CD8-positive, alpha-beta memory T cell (primary cell): Measurements from ENCODE around the gene TFF3. TPM values are rescaled to one million over a fixed set of nuclear protein-coding genes. Genes with fewer than 3 reads are reported as not detected.

Experiments
- CTCF ChIA-PET: fragments of 350-600 bp; sonication (Branson Sonifier 250); formaldehyde crosslinking; loops from one replicate; lab custom pipeline; 2021; ENCODE audit warnings: antibody characterized with exemption; lab: Charles Lee
- POLR2A ChIA-PET: fragments of 350-600 bp; sonication (Branson Sonifier 250); formaldehyde crosslinking; loops from one replicate; lab custom pipeline; 2021; ENCODE audit warnings: antibody characterized with exemption; lab: Charles Lee
- DNase-seq, 5 donors: peaks; one replicate each; pipeline versions ENCODE4 v3.0.0 to v3.0.0-alpha.2; 2020 to 2022; ENCODE audit warnings: mixed read lengths in 1 of 5
- H3K27ac ChIP-seq: one replicate; pipeline ENCODE4 v1.7.0; 2013; ENCODE audit warnings: low read depth, mild to moderate bottlenecking, low read length, moderate library complexity
- H3K27me3 ChIP-seq: 2 replicates; pipeline ENCODE4 v1.7.0; 2013; ENCODE audit warnings: low read length, mild to moderate bottlenecking; ENCODE audit not compliant: insufficient read depth, poor library complexity, severe bottlenecking
- H3K36me3 ChIP-seq: 2 replicates; pipeline ENCODE4 v1.7.0; 2013; ENCODE audit warnings: mild to moderate bottlenecking, low read length, moderate library complexity; ENCODE audit not compliant: insufficient read depth
- H3K4me1 ChIP-seq: 2 replicates; pipeline ENCODE4 v1.7.0; 2013; ENCODE audit warnings: mild to moderate bottlenecking, low read length, moderate library complexity; ENCODE audit not compliant: insufficient read depth
- H3K4me3 ChIP-seq: 2 replicates; pipeline ENCODE4 v1.7.0; 2013; ENCODE audit warnings: mild to moderate bottlenecking, low read length
- H3K9me3 ChIP-seq: 2 replicates; pipeline ENCODE4 v1.7.0; 2013; ENCODE audit warnings: mild to moderate bottlenecking, low read length
- H3K27ac Mint-ChIP-seq, 8 donors: one replicate each; pipeline ENCODE4 v1.8.0; 2020 to 2021; ENCODE audit warnings: mixed read lengths in 8 of 8, mild to moderate bottlenecking in 6 of 8, inconsistent platforms in 3 of 8, moderate library complexity in 3 of 8
- H3K27me3 Mint-ChIP-seq, 2 donors: one replicate each; pipeline ENCODE4 v1.8.0; 2020 to 2021; ENCODE audit warnings: mixed read lengths in 2 of 2, mild to moderate bottlenecking in 1 of 2, moderate library complexity in 1 of 2
- H3K36me3 Mint-ChIP-seq, 3 donors: one replicate each; pipeline ENCODE4 v1.8.0; 2020 to 2021; ENCODE audit warnings: mixed read lengths in 3 of 3, inconsistent platforms in 1 of 3, mild to moderate bottlenecking in 1 of 3
- H3K4me1 Mint-ChIP-seq, 3 donors: one replicate each; pipeline ENCODE4 v1.8.0; 2020 to 2021; ENCODE audit warnings: mixed read lengths in 3 of 3, inconsistent platforms in 1 of 3, mild to moderate bottlenecking in 1 of 3
- H3K4me3 Mint-ChIP-seq, 7 donors: one replicate each; pipeline ENCODE4 v1.8.0; 2020 to 2021; ENCODE audit warnings: mixed read lengths in 7 of 7, mild to moderate bottlenecking in 6 of 7, moderate library complexity in 4 of 7, inconsistent platforms in 2 of 7
- H3K9me3 Mint-ChIP-seq, 5 donors: one replicate each; pipeline ENCODE4 v1.8.0; 2020 to 2022; ENCODE audit warnings: mixed read lengths in 5 of 5, mild to moderate bottlenecking in 3 of 5, moderate library complexity in 2 of 5, inconsistent platforms in 1 of 5
- polyA plus RNA-seq: library from polyadenylated mRNA; unstranded; fragments of 300-500 nt; fragmentation: Illumina TruSeq; gene quantifications from one replicate; pipeline ENCODE4 v1.2.3, GENCODE V29; 2021
- total RNA-seq, 2 experiments: library from RNA; stranded (reverse); gene quantifications; one replicate each; pipeline ENCODE4 v1.2.3, GENCODE V29; 2021

TFF3 gene
- total and polyA plus RNA-seq, 3 experiments from 2014 or later = not detected

DNA sequence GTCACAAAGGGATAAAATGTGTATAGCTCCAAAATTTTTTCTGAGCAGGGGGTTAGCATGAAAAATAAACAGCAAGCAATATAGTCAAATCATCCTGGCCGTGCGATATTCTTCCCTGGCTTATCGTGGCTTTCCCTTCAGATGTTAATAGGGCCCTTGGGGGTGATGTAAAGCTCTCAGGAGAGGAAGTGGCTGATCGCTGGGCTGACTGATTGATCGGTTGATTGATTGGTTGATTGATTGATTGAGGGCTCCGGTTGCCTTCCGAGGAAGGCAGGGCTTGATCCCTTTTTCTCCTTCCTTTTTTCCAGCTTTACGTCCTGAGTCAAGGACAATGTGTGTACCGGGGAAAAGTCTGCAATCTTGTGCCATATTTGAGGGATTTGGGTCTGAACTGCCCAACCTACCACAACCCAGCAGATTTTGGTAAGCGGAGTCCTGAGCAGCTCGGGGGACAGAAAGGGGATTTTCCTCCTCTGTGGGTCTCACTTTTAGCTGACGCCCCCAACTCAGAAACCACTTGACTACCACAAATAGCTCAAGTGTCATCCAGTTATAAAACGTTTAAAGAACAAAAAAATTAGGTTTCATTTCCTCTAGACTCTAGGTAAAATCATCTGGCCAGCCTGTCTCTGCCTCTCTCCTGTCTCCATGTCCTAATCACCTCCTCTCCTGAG lies 29.5 kb downstream of the TFF3 start:
- H3K4me3 Mint-ChIP-seq = no peak overlapping the region
- H3K27me3 ChIP-seq = no peaks in the 10 kb centered on the region
- H3K9me3 ChIP-seq = no peaks in the 10 kb centered on the region
- no peak overlapping the region for H3K4me3 ChIP-seq
- peak overlapping the region in 1 of 8 donors; percentile 47 for H3K27ac Mint-ChIP-seq
- no peaks in the 10 kb centered on the region for H3K4me1 ChIP-seq
- H3K36me3 ChIP-seq = no peaks in the 10 kb centered on the region
- POLR2A ChIA-PET = no interaction called here
- peaks cover 19 to 88% (median 20%) of the 10 kb centered on the region in 3 donors for H3K36me3 Mint-ChIP-seq
- no peaks in the 10 kb centered on the region for H3K9me3 Mint-ChIP-seq
- CTCF ChIA-PET = interaction anchor here (1.2 kb wide), 1 partner anchor 27 kb away, joined by 5 read pairs; no protein-coding TSS in a partner anchor
- no peak overlapping the region for H3K27ac ChIP-seq
- no peak for DNase-seq
- H3K4me1 Mint-ChIP-seq = no peaks in the 10 kb centered on the region
- peaks cover 0 to 1% of the 10 kb centered on the region in 2 donors for H3K27me3 Mint-ChIP-seq

DNA sequence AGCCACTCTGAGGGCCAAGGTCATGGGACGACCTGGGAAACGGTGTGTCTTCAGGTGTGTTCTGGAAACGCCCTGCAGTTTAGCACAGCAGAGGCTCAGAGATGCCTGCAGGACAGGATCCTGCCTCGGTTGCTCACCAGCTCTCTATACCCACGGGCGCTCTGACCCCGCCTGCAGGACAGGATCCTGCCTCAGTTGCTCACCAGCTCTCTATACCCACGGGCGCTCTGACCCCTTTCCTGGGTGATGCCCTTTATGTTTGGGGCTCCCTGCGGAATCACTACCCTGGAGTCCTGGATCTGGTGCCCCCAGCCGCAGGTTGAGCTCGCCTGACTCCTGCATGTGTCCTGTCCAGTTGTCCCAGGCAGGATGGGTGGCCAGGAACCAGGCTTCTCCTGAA lies 32.5 kb downstream of the TFF3 start:
- POLR2A ChIA-PET = interaction anchor here (0.5 kb wide), 1 partner anchor 68 kb away, joined by 3 read pairs; no protein-coding TSS in a partner anchor
- Mint-ChIP-seq H3K27me3 (no peaks in the 10 kb centered on the region), H3K36me3 (peaks cover 13 to 83% (median 16%) of the 10 kb centered on the region in 3 donors), H3K27ac (peak overlapping the region in 1 of 8 donors; percentile 68), H3K4me1 (no peaks in the 10 kb centered on the region), H3K9me3 (no peaks in the 10 kb centered on the region), H3K4me3 (peak overlapping the region in 1 of 7 donors; percentile 73)
- H3K27me3 ChIP-seq = no peaks in the 10 kb centered on the region
- CTCF ChIA-PET = no interaction called here
- no peak overlapping the region for H3K27ac ChIP-seq
- no peak overlapping the region for H3K4me3 ChIP-seq
- no peaks in the 10 kb centered on the region for H3K36me3 ChIP-seq
- DNase-seq = no peak
- no peaks in the 10 kb centered on the region for H3K9me3 ChIP-seq
- H3K4me1 ChIP-seq = no peaks in the 10 kb centered on the region

DNA sequence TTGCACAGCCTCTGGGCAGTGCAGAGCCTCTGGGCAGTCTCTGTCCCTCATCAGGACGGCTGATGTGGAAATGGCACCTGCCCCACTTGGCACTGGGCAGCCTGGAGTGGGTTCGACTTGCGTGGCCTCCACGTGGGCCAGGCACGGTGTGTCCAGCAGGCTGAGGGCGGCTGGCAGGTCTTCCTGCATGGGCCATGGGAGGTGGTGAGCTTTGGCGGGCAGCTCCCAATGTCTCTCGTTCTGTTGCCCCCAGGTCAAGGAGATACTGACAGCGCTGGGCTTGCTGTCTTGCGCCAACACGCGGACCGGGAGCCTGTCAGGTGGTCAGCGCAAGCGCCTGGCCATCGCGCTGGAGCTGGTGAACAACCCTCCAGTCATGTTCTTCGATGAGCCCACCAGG lies 33.2 kb downstream of the TFF3 start:
- CTCF ChIA-PET = no interaction called here
- H3K27me3 ChIP-seq = no peaks in the 10 kb centered on the region
- DNase-seq = no peak
- H3K4me3 Mint-ChIP-seq = no peak overlapping the region
- no peaks in the 10 kb centered on the region for H3K9me3 ChIP-seq
- H3K27me3 Mint-ChIP-seq = no peaks in the 10 kb centered on the region
- H3K4me1 Mint-ChIP-seq = no peaks in the 10 kb centered on the region
- no peaks in the 10 kb centered on the region for H3K36me3 ChIP-seq
- H3K36me3 Mint-ChIP-seq = peaks cover 16 to 84% (median 16%) of the 10 kb centered on the region in 3 donors
- no peaks in the 10 kb centered on the region for H3K9me3 Mint-ChIP-seq
- peak overlapping the region in 1 of 8 donors; percentile 43 for H3K27ac Mint-ChIP-seq
- no peaks in the 10 kb centered on the region for H3K4me1 ChIP-seq
- H3K27ac ChIP-seq = no peak overlapping the region
- H3K4me3 ChIP-seq = no peak overlapping the region
- POLR2A ChIA-PET = interaction anchor here (0.5 kb wide), 1 partner anchor 68 kb away, joined by 3 read pairs; no protein-coding TSS in a partner anchor

DNA sequence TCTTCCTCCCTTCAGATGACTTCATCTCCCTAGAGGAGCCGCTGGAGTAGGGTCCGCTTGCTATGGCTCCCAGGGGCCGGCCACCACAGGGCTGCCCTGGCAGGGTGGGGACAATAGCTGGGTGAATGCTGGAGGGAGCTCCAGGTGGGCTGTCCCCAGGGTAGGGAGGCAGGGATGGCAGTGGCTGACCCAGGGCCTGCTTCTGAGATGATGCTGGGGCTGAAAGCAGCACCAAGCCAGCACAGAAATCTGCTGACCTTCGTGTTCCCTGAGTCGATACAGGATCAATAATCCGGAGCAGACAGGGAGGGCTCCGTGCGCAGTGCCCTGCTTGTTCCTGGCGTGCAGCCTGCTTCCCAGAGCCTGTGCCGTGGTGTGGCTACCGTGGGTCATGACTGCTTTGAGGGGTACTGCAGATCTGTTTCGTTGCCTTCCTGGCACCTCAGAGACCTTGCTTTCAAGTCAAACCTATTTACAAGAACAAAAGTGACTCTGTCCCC lies 34.0 kb downstream of the TFF3 start:
- Histone ChIP-seq H3K9me3 (no peaks in the 10 kb centered on the region), H3K27ac (no peak overlapping the region), H3K4me1 (no peaks in the 10 kb centered on the region), H3K27me3 (no peaks in the 10 kb centered on the region), H3K36me3 (no peaks in the 10 kb centered on the region), H3K4me3 (no peak overlapping the region)
- ChIA-PET CTCF (interaction anchor here (1.2 kb wide), 1 partner anchor 22 kb away, joined by 4 read pairs; no protein-coding TSS in a partner anchor), POLR2A (no interaction called here)
- Mint-ChIP-seq H3K36me3 (peaks cover 9 to 84% (median 10%) of the 10 kb centered on the region in 3 donors), H3K27me3 (no peaks in the 10 kb centered on the region), H3K4me3 (peak overlapping the region in 1 of 7 donors; percentile 6), H3K9me3 (no peaks in the 10 kb centered on the region), H3K4me1 (no peaks in the 10 kb centered on the region), H3K27ac (no peak overlapping the region)
- DNase-seq = no peak

DNA sequence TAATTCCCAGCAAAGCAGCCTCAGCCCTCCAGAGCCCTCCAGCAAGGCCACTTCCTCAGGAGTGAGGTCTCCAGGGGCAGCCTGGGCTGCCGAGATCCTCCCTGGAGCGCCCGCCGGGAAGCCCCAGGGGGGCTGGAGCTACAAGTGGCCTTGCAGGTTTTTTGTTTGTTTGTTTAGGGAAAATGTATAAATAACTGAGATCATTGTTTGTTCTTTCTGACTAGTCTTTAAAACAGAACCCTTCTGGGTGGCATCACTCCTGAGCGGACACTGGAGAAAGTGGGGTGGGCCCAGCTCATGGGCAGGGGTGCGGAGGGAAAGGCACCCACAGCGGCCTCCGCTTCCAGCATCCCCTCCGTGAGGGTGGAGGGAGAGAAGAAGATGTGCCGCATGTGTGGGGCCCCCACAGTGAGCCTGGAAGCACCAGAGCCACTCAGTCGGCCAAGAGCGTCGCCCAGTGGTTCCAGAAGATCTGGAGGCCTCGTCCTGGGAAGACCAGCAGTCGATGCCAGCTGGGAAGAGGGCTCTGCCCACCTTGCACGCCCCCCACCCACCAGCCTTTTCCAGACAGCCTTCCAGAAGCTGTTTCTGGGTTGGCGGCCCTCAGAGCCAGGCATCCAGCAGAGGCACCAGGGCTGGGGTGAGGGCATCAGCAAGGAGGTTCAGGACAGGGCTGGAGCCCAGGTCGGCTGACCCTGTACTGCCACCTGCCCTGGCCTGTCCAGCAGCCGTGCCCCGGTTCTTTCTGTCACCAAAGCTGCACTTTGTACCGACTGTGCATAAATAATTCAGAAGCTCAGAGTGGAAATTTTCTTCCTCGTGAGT lies 34.6 kb downstream of the TFF3 start:
- Histone ChIP-seq H3K27ac (no peak overlapping the region), H3K9me3 (no peaks in the 10 kb centered on the region), H3K27me3 (no peaks in the 10 kb centered on the region), H3K4me3 (no peak overlapping the region), H3K36me3 (peaks cover under 1% of the 10 kb centered on the region), H3K4me1 (no peaks in the 10 kb centered on the region)
- peak overlapping the region in 1 of 7 donors; percentile 6 for H3K4me3 Mint-ChIP-seq
- no peak overlapping the region for H3K27ac Mint-ChIP-seq
- peaks cover 6 to 82% (median 8%) of the 10 kb centered on the region in 3 donors for H3K36me3 Mint-ChIP-seq
- no peaks in the 10 kb centered on the region for H3K9me3 Mint-ChIP-seq
- CTCF ChIA-PET = interaction anchor here (1.2 kb wide), 2 partner anchors 22 to 135 kb away, joined by 3 to 4 read pairs; no protein-coding TSS in a partner anchor
- POLR2A ChIA-PET = no interaction called here
- H3K4me1 Mint-ChIP-seq = no peaks in the 10 kb centered on the region
- no peak for DNase-seq
- H3K27me3 Mint-ChIP-seq = no peaks in the 10 kb centered on the region

DNA sequence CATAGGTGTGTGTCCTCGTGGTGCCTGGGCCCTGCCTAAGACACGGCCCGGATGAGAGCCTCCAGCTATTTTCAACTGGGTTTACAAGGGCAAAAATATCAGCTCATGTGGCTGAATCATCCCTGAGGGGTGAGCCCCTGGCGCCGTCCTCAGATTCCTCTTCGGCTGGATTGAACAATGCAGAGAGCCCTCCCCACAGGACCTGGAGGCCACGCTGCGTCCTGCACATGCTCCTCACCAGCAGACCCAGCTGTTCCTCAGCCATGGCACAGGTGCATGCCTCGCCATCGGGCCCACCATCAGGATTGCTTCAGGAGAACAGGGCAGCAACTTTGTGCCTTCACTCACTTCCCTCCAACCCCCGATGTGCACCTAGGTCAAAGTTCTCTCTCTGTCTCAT lies 35.3 kb downstream of the TFF3 start:
- H3K27ac ChIP-seq = no peak overlapping the region
- H3K27me3 ChIP-seq = no peaks in the 10 kb centered on the region
- no peak for DNase-seq
- H3K4me3 ChIP-seq = no peak overlapping the region
- H3K4me1 ChIP-seq = no peaks in the 10 kb centered on the region
- H3K27ac Mint-ChIP-seq = peak overlapping the region in 1 of 8 donors; percentile 50
- H3K36me3 Mint-ChIP-seq = peaks cover 6 to 82% (median 8%) of the 10 kb centered on the region in 3 donors
- H3K27me3 Mint-ChIP-seq = no peaks in the 10 kb centered on the region
- ChIA-PET CTCF (interaction anchor here (1.2 kb wide), 1 partner anchor 134 kb away, joined by 3 read pairs; no protein-coding TSS in a partner anchor), POLR2A (no interaction called here)
- H3K36me3 ChIP-seq = peaks cover 7% of the 10 kb centered on the region
- no peaks in the 10 kb centered on the region for H3K4me1 Mint-ChIP-seq
- H3K9me3 Mint-ChIP-seq = no peaks in the 10 kb centered on the region
- peak overlapping the region in 1 of 7 donors; percentile 40 for H3K4me3 Mint-ChIP-seq
- no peaks in the 10 kb centered on the region for H3K9me3 ChIP-seq

DNA sequence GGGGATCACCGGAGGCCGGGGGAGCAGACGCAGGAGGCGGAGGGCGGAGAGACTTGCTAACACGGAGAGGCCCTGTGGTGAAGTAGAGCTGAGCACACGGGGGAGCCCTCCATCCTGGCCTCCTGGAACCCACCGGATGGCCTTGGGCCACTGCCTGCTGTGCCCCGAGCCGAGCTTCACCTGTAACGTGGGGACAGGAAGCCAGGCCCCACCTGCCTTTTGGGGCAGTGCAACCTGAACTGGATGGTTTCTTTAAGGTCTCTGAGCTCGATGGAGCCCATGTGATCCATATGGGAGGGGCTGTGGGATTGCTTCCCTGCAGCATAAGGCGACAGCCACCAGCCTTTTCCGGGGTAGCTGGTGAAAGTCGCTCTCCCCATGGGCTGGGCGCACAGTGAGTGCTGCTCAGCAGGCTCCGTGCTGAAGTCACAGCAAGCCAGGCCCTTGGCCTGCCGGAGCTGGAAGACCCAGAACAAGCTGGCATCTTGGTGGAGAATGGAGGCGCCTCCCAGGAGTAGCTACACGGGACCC lies 35.8 kb downstream of the TFF3 start:
- DNase-seq = no peak
- no peaks in the 10 kb centered on the region for H3K27me3 Mint-ChIP-seq
- H3K9me3 ChIP-seq = no peaks in the 10 kb centered on the region
- peaks cover 8% of the 10 kb centered on the region for H3K36me3 ChIP-seq
- H3K4me1 Mint-ChIP-seq = no peaks in the 10 kb centered on the region
- H3K4me3 ChIP-seq = no peak overlapping the region
- H3K4me1 ChIP-seq = no peaks in the 10 kb centered on the region
- H3K27ac ChIP-seq = no peak overlapping the region
- no peaks in the 10 kb centered on the region for H3K9me3 Mint-ChIP-seq
- CTCF ChIA-PET = interaction anchor here (1.2 kb wide), 1 partner anchor 133 kb away, joined by 3 read pairs; no protein-coding TSS in a partner anchor
- no peak overlapping the region for H3K4me3 Mint-ChIP-seq
- H3K27me3 ChIP-seq = no peaks in the 10 kb centered on the region
- peaks cover 6 to 80% (median 8%) of the 10 kb centered on the region in 3 donors for H3K36me3 Mint-ChIP-seq
- POLR2A ChIA-PET = no interaction called here
- H3K27ac Mint-ChIP-seq = peak overlapping the region in 1 of 8 donors; percentile 50
